BLaER1 treated with 17β-estradiol and CSF1 and Interleukin-3, amounts not matched to agents 10 nM and 100 nM (cell line): Measurements from ENCODE around the gene INSM1.
A peak's percentile ranks its signal among the peaks of the same experiment; 100 is the strongest.

Source experiments
- H3K27ac ChIP-seq, 11 experiments: shearing (Covaris generic); formaldehyde crosslinking; 2 replicates each; pipeline ENCODE4 v1.8.1; 2022
- H3K27me3 ChIP-seq, 11 experiments: shearing (Covaris generic); formaldehyde crosslinking; 2 replicates each; pipeline ENCODE4 v1.8.1; 2022
- H3K36me3 ChIP-seq, 11 experiments: shearing (Covaris generic); formaldehyde crosslinking; 2 replicates each; pipeline ENCODE4 v1.8.1; 2022
- H3K4me1 ChIP-seq, 10 experiments: shearing (Covaris generic); formaldehyde crosslinking; 2 replicates each; pipeline ENCODE4 v1.8.1; 2022
- H3K4me2 ChIP-seq, 11 experiments: shearing (Covaris generic); formaldehyde crosslinking; 2 replicates each; pipeline ENCODE4 v1.8.1; 2022
- H3K4me3 ChIP-seq, 10 experiments: shearing (Covaris generic); formaldehyde crosslinking; 2 replicates each; pipeline ENCODE4 v1.8.1; 2022
- H3K9ac ChIP-seq, 11 experiments: shearing (Covaris generic); formaldehyde crosslinking; 2 replicates each; pipeline ENCODE4 v1.8.1; 2022
- H3K9me3 ChIP-seq, 11 experiments: shearing (Covaris generic); formaldehyde crosslinking; replicated peaks in 1 of 11; 2 replicates each; pipeline ENCODE4 v1.8.1; 2022
- H4K20me1 ChIP-seq, 11 experiments: shearing (Covaris generic); formaldehyde crosslinking; 2 replicates each; pipeline ENCODE4 v1.8.1; 2022
- Cebpa-rat ChIP-seq, 11 experiments: shearing (Covaris generic); IDR thresholded peaks; 2 replicates each; pipeline ENCODE4 v1.8.1; 2022

The INSM1 gene

GRCh38 chr20:20367575-20368417, at the start of gene INSM1:
INSM1 (plus strand) TSS chr20:20368104; CDS start chr20:20368268, 164 bp downstream.
- Histone ChIP-seq H3K4me1 (peaks cover 25 to 39% (median 33%) of the 10 kb centered on the region in 10 experiments; a peak in 18 of 20 replicates), H4K20me1 (peaks cover 0 to 78% (median 53%) of the 10 kb centered on the region in 11 experiments; a peak in 18 of 22 replicates), H3K9ac (peak within 1 kb of the TSS in 9 of 11 experiments; percentile 25 to 59 (median 41); a peak in 13 of 22 replicates), H3K9me3 (peaks cover 0 to 14% (median 6%) of the 10 kb centered on the region in 11 experiments; a peak in 10 of 22 replicates), H3K36me3 (no peaks in the 10 kb centered on the region), H3K27ac (no peak within 1 kb of the TSS), H3K4me3 (peak within 1 kb of the TSS; percentile 57 to 74 (median 64)), H3K4me2 (peak within 1 kb of the TSS; percentile 96 to 99 (median 98)), H3K27me3 (peaks cover 100% of the 10 kb centered on the region in 11 experiments)
- TF ChIP-seq Cebpa-rat (IDR thresholded peaks at IDR 0.05): no peak

- Histone ChIP-seq H3K27ac (peak overlapping the region in 10 of 11 experiments; percentile 43 to 98 (median 90); a peak in 20 of 22 replicates), H3K4me2 (peak overlapping the region; percentile 62 to 93 (median 86)), H3K27me3 (no peaks in the 10 kb centered on the region), H3K4me3 (peak overlapping the region in 7 of 10 experiments; percentile 21 to 51 (median 38); a peak in 10 of 20 replicates), H4K20me1 (no peaks in the 10 kb centered on the region), H3K9me3 (peaks cover 12 to 35% (median 24%) of the 10 kb centered on the region in 11 experiments), H3K36me3 (peaks cover 0 to 7% (median 0%) of the 10 kb centered on the region in 11 experiments; a peak in 1 of 22 replicates), H3K4me1 (peaks cover 27 to 35% (median 31%) of the 10 kb centered on the region in 10 experiments), H3K9ac (peak overlapping the region in 9 of 11 experiments; percentile 56 to 83 (median 76); a peak in 17 of 22 replicates)
- TF ChIP-seq Cebpa-rat (IDR thresholded peaks at IDR 0.05): peak in 8 of 11 experiments; percentile 70 to 94 (median 82); a peak in 16 of 22 replicates
Observed at GRCh38 chr20:20318365-20319161, 49.3 kb upstream of the INSM1 start.

GRCh38 chr20:20321134-20321533, 46.8 kb upstream of the INSM1 start:
- no peak for TF ChIP-seq Cebpa-rat (IDR thresholded peaks at IDR 0.05)
- H3K27me3 ChIP-seq: no peaks in the 10 kb centered on the region
- peaks cover 27 to 35% (median 31%) of the 10 kb centered on the region in 10 experiments for H3K4me1 ChIP-seq
- H3K27ac ChIP-seq: no peak overlapping the region
- no peak overlapping the region for H3K4me3 ChIP-seq
- no peak overlapping the region for H3K9ac ChIP-seq
- H3K4me2 ChIP-seq: no peak overlapping the region
- H4K20me1 ChIP-seq: no peaks in the 10 kb centered on the region
- peaks cover 0 to 7% (median 0%) of the 10 kb centered on the region in 11 experiments; a peak in 1 of 22 replicates for H3K36me3 ChIP-seq
- peaks cover 12 to 28% (median 22%) of the 10 kb centered on the region in 11 experiments for H3K9me3 ChIP-seq

GRCh38 chr20:20321917-20322316, 46.0 kb upstream of the INSM1 start:
- Histone ChIP-seq H3K27me3 (no peaks in the 10 kb centered on the region), H3K4me1 (peaks cover 24 to 30% (median 29%) of the 10 kb centered on the region in 10 experiments), H3K27ac (no peak overlapping the region), H3K4me3 (no peak overlapping the region), H3K36me3 (peaks cover 0 to 7% (median 0%) of the 10 kb centered on the region in 11 experiments; a peak in 1 of 22 replicates), H3K9me3 (peaks cover 12 to 28% (median 22%) of the 10 kb centered on the region in 11 experiments), H3K4me2 (no peak overlapping the region), H3K9ac (no peak overlapping the region), H4K20me1 (no peaks in the 10 kb centered on the region)
- no peak for TF ChIP-seq Cebpa-rat (IDR thresholded peaks at IDR 0.05)

- peaks cover 12 to 28% (median 23%) of the 10 kb centered on the region in 11 experiments for H3K9me3 ChIP-seq
- H3K4me2 ChIP-seq: no peak overlapping the region
- H3K9ac ChIP-seq: no peak overlapping the region
- H3K4me1 ChIP-seq: peaks cover 14 to 20% (median 19%) of the 10 kb centered on the region in 10 experiments
- no peak for TF ChIP-seq Cebpa-rat (IDR thresholded peaks at IDR 0.05)
- H3K27ac ChIP-seq: no peak overlapping the region
- peaks cover 0 to 7% (median 0%) of the 10 kb centered on the region in 11 experiments; a peak in 1 of 22 replicates for H3K36me3 ChIP-seq
- H3K4me3 ChIP-seq: no peak overlapping the region
- H4K20me1 ChIP-seq: no peaks in the 10 kb centered on the region
- no peaks in the 10 kb centered on the region for H3K27me3 ChIP-seq
Observed at GRCh38 chr20:20322912-20323311, 45.0 kb upstream of the INSM1 start.

- H3K4me2 ChIP-seq: no peak overlapping the region
- H3K9ac ChIP-seq: no peak overlapping the region
- H3K4me3 ChIP-seq: no peak overlapping the region
- H3K9me3 ChIP-seq: peaks cover 0 to 16% (median 0%) of the 10 kb centered on the region in 11 experiments; a peak in 3 of 22 replicates
- H4K20me1 ChIP-seq: no peaks in the 10 kb centered on the region
- no peaks in the 10 kb centered on the region for H3K27me3 ChIP-seq
- TF ChIP-seq Cebpa-rat (IDR thresholded peaks at IDR 0.05): no peak
- no peak overlapping the region for H3K27ac ChIP-seq
- H3K4me1 ChIP-seq: peaks cover 4 to 19% (median 11%) of the 10 kb centered on the region in 10 experiments; a peak in 13 of 20 replicates
- H3K36me3 ChIP-seq: no peaks in the 10 kb centered on the region
Observed at GRCh38 chr20:20327746-20328145, 40.2 kb upstream of the INSM1 start.

GRCh38 chr20:20329564-20329963, 38.3 kb upstream of the INSM1 start:
- no peak overlapping the region for H3K27ac ChIP-seq
- no peak for TF ChIP-seq Cebpa-rat (IDR thresholded peaks at IDR 0.05)
- no peak overlapping the region for H3K4me2 ChIP-seq
- no peak overlapping the region for H3K4me3 ChIP-seq
- no peaks in the 10 kb centered on the region for H3K27me3 ChIP-seq
- no peak overlapping the region for H3K9ac ChIP-seq
- H3K4me1 ChIP-seq: peaks cover 15 to 32% (median 21%) of the 10 kb centered on the region in 10 experiments
- peaks cover 0 to 16% (median 0%) of the 10 kb centered on the region in 11 experiments; a peak in 3 of 22 replicates for H3K9me3 ChIP-seq
- no peaks in the 10 kb centered on the region for H4K20me1 ChIP-seq
- no peaks in the 10 kb centered on the region for H3K36me3 ChIP-seq

GRCh38 chr20:20331156-20331555, 36.7 kb upstream of the INSM1 start:
- H3K9ac ChIP-seq: no peak overlapping the region
- no peak overlapping the region for H3K4me3 ChIP-seq
- H4K20me1 ChIP-seq: no peaks in the 10 kb centered on the region
- H3K4me2 ChIP-seq: peak overlapping the region in 6 of 11 experiments; percentile 0 to 48 (median 36); a peak in 12 of 22 replicates
- no peaks in the 10 kb centered on the region for H3K36me3 ChIP-seq
- H3K27me3 ChIP-seq: no peaks in the 10 kb centered on the region
- no peak for TF ChIP-seq Cebpa-rat (IDR thresholded peaks at IDR 0.05)
- H3K9me3 ChIP-seq: peaks cover 0 to 29% (median 9%) of the 10 kb centered on the region in 11 experiments; a peak in 17 of 22 replicates
- peak overlapping the region in 2 of 11 experiments; percentile 19 to 28; a peak in 2 of 22 replicates for H3K27ac ChIP-seq
- peaks cover 20 to 34% (median 26%) of the 10 kb centered on the region in 10 experiments for H3K4me1 ChIP-seq
